HEK293 (cell line): ENCODE measurements around the gene GAS7.

Experiments
- CTCF ChIA-PET: fragments of 350-600 bp; formaldehyde crosslinking; extraction: SDS; loops from one replicate; lab custom pipeline; 2021; ENCODE audit warnings: antibody characterized with exemption; lab: Yijun Ruan, JAX
- POLR2A ChIA-PET: fragments of 300-600 bp; formaldehyde crosslinking; extraction: SDS; loops from one replicate; lab custom pipeline; 2020; ENCODE audit warnings: antibody characterized with exemption, inconsistent platforms; lab: Yijun Ruan, JAX
- H3K27ac ChIP-seq: fragments of 200-500 bp; sonication (Bioruptor generic); 2 replicates; pipeline ENCODE4 v1.5.1; 2014; ENCODE audit warnings: low read depth, low read length, control low read depth, inconsistent platforms; ENCODE audit errors: extremely low read depth
- H3K36me3 ChIP-seq, 2 experiments: fragments of 200-500 bp in 1 of 2; sonication (Bioruptor generic) in 1 of 2; 1 replicate in 1 of 2; 2 replicates in 1 of 2; pipeline ENCODE4 v1.5.1; 2014 to 2017; ENCODE audit warnings: inconsistent platforms in 2 of 2, low read length in 2 of 2; ENCODE audit not compliant: control insufficient read depth in 2 of 2, insufficient read depth in 1 of 2
- H3K4me1 ChIP-seq: fragments of 200-500 bp; sonication (Bioruptor generic); 2 replicates; pipeline ENCODE4 v1.5.1; 2014; ENCODE audit warnings: mild to moderate bottlenecking, low read length, inconsistent platforms; ENCODE audit not compliant: control insufficient read depth, insufficient read depth
- H3K4me3 ChIP-seq: 2 replicates; pipeline ENCODE4 v1.5.1; 2011; ENCODE audit warnings: low read depth, mild to moderate bottlenecking, control low read depth, low read length, moderate library complexity
- H3K9me3 ChIP-seq: fragments of 200-500 bp; sonication (Bioruptor generic); 2 replicates; pipeline ENCODE4 v1.5.1; 2014; ENCODE audit warnings: low read depth, low read length, inconsistent platforms; ENCODE audit not compliant: control insufficient read depth, insufficient read depth
- OVOL3 ChIP-seq: fragments of 450-650 bp; formaldehyde crosslinking; IDR thresholded peaks from 2 replicates; pipeline ENCODE4 v1.5.1; 2016; ENCODE audit warnings: missing biosample characterization, missing genetic modification characterization
- PRDM1 ChIP-seq: fragments of 450-650 bp; formaldehyde crosslinking; IDR thresholded peaks from 2 replicates; pipeline ENCODE4; 2016; ENCODE audit warnings: missing biosample characterization, missing genetic modification characterization
- SETDB1 ChIP-seq: IDR thresholded peaks from one replicate; pipeline ENCODE4 v1.6.1; 2017; ENCODE audit warnings: mild to moderate bottlenecking, low read length, moderate library complexity, mixed read lengths; ENCODE audit not compliant: insufficient read length
- YY1 ChIP-seq: fragments of 450-650 bp; formaldehyde crosslinking; IDR thresholded peaks from 2 replicates; pipeline ENCODE4 v1.5.1; 2018; ENCODE audit warnings: missing biosample characterization, missing genetic modification characterization
- YY2 ChIP-seq: fragments of 450-650 bp; formaldehyde crosslinking; IDR thresholded peaks from 2 replicates; pipeline ENCODE4 v1.5.1; 2016; ENCODE audit warnings: missing biosample characterization, missing genetic modification characterization
- ZBTB8A ChIP-seq: fragments of 450-650 bp; formaldehyde crosslinking; IDR thresholded peaks from 2 replicates; pipeline ENCODE4 v1.5.1; 2016; ENCODE audit warnings: missing biosample characterization, missing genetic modification characterization
- ZNF394 ChIP-seq: fragments of 450-650 bp; formaldehyde crosslinking; IDR thresholded peaks from 2 replicates; pipeline ENCODE4 v1.5.1; 2016; ENCODE audit warnings: missing biosample characterization, missing genetic modification characterization, mild to moderate bottlenecking, moderate library complexity, borderline replicate concordance
- ZNF423 ChIP-seq: fragments of 450-650 bp; formaldehyde crosslinking; IDR thresholded peaks from 2 replicates; pipeline ENCODE4 v1.5.1; 2016; ENCODE audit warnings: missing biosample characterization, missing genetic modification characterization
- ZNF48 ChIP-seq: fragments of 450-650 bp; formaldehyde crosslinking; IDR thresholded peaks from 2 replicates; pipeline ENCODE4 v1.5.1; 2016; ENCODE audit warnings: missing biosample characterization, missing genetic modification characterization
- ZNF626 ChIP-seq: fragments of 450-650 bp; sonication (Bioruptor Pico); formaldehyde crosslinking; IDR thresholded peaks from 2 replicates; pipeline ENCODE4 v1.5.1; 2018; ENCODE audit warnings: missing biosample characterization, missing genetic modification characterization, inconsistent platforms
- ZNF658 ChIP-seq: fragments of 450-650 bp; formaldehyde crosslinking; IDR thresholded peaks from 2 replicates; pipeline ENCODE4; 2016; ENCODE audit warnings: missing biosample characterization, missing genetic modification characterization
- ZNF701 ChIP-seq: fragments of 450-650 bp; formaldehyde crosslinking; IDR thresholded peaks from 2 replicates; pipeline ENCODE4 v1.5.1; 2016; ENCODE audit warnings: missing biosample characterization, missing genetic modification characterization
- ZNF707 ChIP-seq: fragments of 450-650 bp; formaldehyde crosslinking; IDR thresholded peaks from 2 replicates; pipeline ENCODE4 v1.5.1; 2016; ENCODE audit warnings: missing biosample characterization, missing genetic modification characterization
- ZNF747 ChIP-seq: fragments of 450-650 bp; formaldehyde crosslinking; IDR thresholded peaks from 2 replicates; pipeline ENCODE4 v1.5.1; 2016; ENCODE audit warnings: missing biosample characterization, missing genetic modification characterization
- ZNF843 ChIP-seq: fragments of 450-650 bp; formaldehyde crosslinking; IDR thresholded peaks from 2 replicates; pipeline ENCODE4 v1.5.1; 2016; ENCODE audit warnings: missing biosample characterization, missing genetic modification characterization
- ZSCAN16 ChIP-seq: fragments of 450-650 bp; formaldehyde crosslinking; IDR thresholded peaks from 2 replicates; pipeline ENCODE4 v1.5.1; 2016; ENCODE audit warnings: missing biosample characterization, missing genetic modification characterization
- TF ChIP-seq, protein P1 (sequence below): fragments of 450-650 bp; formaldehyde crosslinking; IDR thresholded peaks from 2 replicates; pipeline ENCODE4 v1.5.1; 2016; ENCODE audit warnings: missing biosample characterization, missing genetic modification characterization, borderline replicate concordance
- TF ChIP-seq, protein P2 (sequence below): fragments of 450-650 bp; formaldehyde crosslinking; IDR thresholded peaks from 2 replicates; pipeline ENCODE4 v1.5.1; 2016; ENCODE audit warnings: missing biosample characterization, missing genetic modification characterization
- TF ChIP-seq, protein P3 (sequence below): IDR thresholded peaks from 2 replicates; pipeline ENCODE4 v1.6.1; 2011; ENCODE audit warnings: mild to moderate bottlenecking, low read depth, low read length, borderline replicate concordance

GAS7 gene

DNA sequence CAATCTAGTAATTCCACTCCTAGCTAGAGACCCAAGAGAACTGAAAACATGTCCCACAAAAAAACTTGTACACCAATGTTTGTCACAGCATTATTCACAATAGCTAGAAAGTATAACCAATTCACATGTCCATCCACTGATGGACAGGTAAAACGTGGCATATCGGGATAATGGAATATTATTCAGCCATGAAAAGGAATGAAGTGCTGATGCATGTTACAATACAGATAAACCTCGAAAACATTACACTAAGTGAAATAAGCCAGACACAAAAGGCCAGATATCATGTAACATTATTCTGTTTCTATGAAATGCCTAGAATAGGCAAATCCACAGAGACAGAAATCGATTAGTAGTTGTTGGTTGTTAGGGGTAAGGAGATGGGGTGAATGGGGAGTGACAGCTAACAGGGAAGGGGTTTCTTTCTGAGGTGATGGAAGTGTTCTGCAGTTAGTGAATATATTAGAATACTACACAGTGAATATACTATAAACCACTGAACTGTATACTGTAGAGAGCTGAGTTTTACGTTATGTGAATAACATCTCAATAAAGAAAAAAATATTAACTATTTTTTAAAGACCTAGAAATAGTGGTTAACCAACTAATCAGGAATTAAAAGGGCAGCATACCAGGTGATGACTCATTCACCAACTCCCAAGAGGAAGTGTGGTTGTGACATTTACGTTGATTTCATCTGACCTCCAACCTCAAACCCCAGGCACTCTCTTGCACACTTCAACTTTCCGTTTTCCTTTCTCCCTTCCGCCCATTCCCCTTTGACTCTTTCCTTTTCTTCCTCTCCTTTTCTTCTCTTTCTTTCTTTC lies 48.6 kb downstream of the GAS7 start (continued):
- TF ChIP-seq, protein P1, sequence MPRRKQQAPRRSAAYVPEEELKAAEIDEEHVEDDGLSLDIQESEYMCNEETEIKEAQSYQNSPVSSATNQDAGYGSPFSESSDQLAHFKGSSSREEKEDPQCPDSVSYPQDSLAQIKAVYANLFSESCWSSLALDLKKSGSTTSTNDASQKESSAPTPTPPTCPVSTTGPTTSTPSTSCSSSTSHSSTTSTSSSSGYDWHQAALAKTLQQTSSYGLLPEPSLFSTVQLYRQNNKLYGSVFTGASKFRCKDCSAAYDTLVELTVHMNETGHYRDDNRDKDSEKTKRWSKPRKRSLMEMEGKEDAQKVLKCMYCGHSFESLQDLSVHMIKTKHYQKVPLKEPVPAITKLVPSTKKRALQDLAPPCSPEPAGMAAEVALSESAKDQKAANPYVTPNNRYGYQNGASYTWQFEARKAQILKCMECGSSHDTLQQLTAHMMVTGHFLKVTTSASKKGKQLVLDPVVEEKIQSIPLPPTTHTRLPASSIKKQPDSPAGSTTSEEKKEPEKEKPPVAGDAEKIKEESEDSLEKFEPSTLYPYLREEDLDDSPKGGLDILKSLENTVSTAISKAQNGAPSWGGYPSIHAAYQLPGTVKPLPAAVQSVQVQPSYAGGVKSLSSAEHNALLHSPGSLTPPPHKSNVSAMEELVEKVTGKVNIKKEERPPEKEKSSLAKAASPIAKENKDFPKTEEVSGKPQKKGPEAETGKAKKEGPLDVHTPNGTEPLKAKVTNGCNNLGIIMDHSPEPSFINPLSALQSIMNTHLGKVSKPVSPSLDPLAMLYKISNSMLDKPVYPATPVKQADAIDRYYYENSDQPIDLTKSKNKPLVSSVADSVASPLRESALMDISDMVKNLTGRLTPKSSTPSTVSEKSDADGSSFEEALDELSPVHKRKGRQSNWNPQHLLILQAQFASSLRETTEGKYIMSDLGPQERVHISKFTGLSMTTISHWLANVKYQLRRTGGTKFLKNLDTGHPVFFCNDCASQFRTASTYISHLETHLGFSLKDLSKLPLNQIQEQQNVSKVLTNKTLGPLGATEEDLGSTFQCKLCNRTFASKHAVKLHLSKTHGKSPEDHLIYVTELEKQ (tag by site-specific recombination), result peak; percentile 26; the same call in 1 of the 2 replicates
- TF ChIP-seq ZNF843 (tag by site-specific recombination) (no peak), YY2 (tag by site-specific recombination) (no peak), PRDM1 (tag by site-specific recombination) (peak; percentile 93), SETDB1 (no peak)

DNA sequence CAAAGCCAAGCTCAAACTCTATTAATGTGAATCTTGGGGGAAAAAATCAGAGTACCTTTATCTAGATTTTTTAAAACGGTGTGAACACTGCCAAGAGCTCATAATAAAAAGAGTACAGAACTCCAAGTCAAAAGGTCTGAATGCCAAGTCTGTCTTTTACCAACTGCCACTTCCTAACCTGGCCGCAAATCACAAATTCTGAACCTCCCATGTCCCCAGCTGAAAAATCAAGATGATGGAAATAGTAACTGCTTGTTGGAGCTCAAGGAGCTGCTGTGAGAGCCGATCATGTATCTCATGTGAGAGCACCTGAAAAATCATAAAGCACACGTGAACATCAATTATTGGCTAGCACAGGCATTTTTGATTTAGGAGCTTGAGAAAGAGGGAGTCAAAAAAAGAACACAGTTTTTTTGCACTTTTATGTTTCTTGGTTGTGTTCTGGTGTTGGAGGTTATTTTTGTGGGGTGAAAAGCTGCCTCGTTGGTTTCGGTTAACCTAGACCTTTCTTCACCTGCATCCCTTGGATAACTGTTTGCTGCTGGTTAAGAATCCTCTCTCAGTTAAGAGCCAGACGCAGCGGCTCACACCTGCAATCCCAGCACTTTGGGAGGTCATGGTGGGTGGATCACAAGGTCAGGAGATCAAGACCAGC lies 50.5 kb downstream of the GAS7 start:
- TF ChIP-seq ZNF707 (tag by site-specific recombination), result no peak
- no peak for TF ChIP-seq ZNF626 (tag by site-specific recombination)
- TF ChIP-seq ZNF747 (tag by site-specific recombination), result no peak
- TF ChIP-seq ZNF423 (tag by site-specific recombination), result no peak
- TF ChIP-seq, protein P2, sequence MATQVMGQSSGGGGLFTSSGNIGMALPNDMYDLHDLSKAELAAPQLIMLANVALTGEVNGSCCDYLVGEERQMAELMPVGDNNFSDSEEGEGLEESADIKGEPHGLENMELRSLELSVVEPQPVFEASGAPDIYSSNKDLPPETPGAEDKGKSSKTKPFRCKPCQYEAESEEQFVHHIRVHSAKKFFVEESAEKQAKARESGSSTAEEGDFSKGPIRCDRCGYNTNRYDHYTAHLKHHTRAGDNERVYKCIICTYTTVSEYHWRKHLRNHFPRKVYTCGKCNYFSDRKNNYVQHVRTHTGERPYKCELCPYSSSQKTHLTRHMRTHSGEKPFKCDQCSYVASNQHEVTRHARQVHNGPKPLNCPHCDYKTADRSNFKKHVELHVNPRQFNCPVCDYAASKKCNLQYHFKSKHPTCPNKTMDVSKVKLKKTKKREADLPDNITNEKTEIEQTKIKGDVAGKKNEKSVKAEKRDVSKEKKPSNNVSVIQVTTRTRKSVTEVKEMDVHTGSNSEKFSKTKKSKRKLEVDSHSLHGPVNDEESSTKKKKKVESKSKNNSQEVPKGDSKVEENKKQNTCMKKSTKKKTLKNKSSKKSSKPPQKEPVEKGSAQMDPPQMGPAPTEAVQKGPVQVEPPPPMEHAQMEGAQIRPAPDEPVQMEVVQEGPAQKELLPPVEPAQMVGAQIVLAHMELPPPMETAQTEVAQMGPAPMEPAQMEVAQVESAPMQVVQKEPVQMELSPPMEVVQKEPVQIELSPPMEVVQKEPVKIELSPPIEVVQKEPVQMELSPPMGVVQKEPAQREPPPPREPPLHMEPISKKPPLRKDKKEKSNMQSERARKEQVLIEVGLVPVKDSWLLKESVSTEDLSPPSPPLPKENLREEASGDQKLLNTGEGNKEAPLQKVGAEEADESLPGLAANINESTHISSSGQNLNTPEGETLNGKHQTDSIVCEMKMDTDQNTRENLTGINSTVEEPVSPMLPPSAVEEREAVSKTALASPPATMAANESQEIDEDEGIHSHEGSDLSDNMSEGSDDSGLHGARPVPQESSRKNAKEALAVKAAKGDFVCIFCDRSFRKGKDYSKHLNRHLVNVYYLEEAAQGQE (tag by site-specific recombination), result no peak
- no peak for TF ChIP-seq OVOL3 (tag by site-specific recombination)
- TF ChIP-seq ZNF658 (tag by site-specific recombination), result no peak
- no peak for TF ChIP-seq YY1 (tag by site-specific recombination)
- TF ChIP-seq ZNF701 (tag by site-specific recombination), result no peak
- no peak for TF ChIP-seq ZNF48 (tag by site-specific recombination)
- no peak for TF ChIP-seq ZNF394 (tag by site-specific recombination)
- no peak for TF ChIP-seq ZSCAN16 (tag by site-specific recombination)
- no peak for TF ChIP-seq ZBTB8A (tag by site-specific recombination)
- TF ChIP-seq, protein P3, sequence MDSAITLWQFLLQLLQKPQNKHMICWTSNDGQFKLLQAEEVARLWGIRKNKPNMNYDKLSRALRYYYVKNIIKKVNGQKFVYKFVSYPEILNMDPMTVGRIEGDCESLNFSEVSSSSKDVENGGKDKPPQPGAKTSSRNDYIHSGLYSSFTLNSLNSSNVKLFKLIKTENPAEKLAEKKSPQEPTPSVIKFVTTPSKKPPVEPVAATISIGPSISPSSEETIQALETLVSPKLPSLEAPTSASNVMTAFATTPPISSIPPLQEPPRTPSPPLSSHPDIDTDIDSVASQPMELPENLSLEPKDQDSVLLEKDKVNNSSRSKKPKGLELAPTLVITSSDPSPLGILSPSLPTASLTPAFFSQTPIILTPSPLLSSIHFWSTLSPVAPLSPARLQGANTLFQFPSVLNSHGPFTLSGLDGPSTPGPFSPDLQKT, result no peak
- Histone ChIP-seq H3K27ac (no peak overlapping the region), H3K36me3 (no peaks in the 10 kb centered on the region), H3K4me1 (no peaks in the 10 kb centered on the region), H3K9me3 (no peaks in the 10 kb centered on the region), H3K4me3 (no peak overlapping the region)
- CTCF ChIA-PET, result interaction anchor here (0.7 to 1.9 kb wide), 3 partner anchors 9 to 166 kb away, joined by 3 to 7 read pairs (median 3); no protein-coding TSS in a partner anchor
- POLR2A ChIA-PET, result no interaction called here
